HT-29 (cell line): ENCODE data around the gene PLA2G7. TPM values are rescaled to one million over a fixed set of nuclear protein-coding genes. Genes with fewer than 3 reads are reported as not detected.
A peak's percentile ranks its signal among the peaks of the same experiment; 100 is the strongest.
"Not testable (repeated sequence)": the region's sequence is repeated elsewhere in the genome, so short reads cannot be mapped to it uniquely, and the experiment has no call there.

Source experiments
- DNase-seq: peaks from one replicate; pipeline ENCODE4 v3.0.0-alpha.2; 2015; ENCODE audit warnings: low spot score
- total RNA-seq: library from RNA; depleted of rRNA; stranded (reverse); fragments of >200 nt; shearing (Covaris generic); gene quantifications from 2 replicates; pipeline ENCODE4 v1.2.3, GENCODE V29; 2014

PLA2G7 gene
- total RNA-seq, 1 experiment from 2014 or later = not detected

DNA sequence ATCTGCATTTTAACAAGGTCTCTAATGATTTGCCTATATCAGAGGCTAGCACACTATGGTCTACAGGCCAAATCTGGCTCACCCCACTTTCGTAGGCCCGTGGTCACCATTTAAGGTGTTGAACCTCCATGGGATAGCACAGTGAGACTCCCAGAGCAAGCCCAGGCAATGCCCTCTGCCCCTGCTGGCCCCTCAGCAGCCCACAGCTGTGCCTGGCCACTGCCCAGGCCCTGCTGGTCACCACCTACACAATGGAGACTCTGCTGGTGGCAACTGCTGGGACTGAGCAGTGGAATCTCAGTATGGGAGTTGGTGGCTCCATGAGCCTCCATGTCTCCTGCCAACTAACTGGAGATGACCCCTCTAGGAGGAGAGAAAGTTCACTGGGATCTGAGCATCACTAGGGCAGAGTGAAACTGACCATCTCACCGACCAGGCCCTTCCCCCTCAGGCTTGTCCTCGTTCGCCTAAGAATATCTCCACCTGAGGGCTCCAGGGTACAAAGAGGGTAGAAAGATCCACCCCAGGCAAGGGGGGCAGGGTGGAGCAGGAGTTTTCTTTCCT, 13.8 kb upstream of the PLA2G7 start:
- no peak for DNase-seq

- DNase-seq = no peak
Measured at GRCh38 chr6:46746696-46747095, 11.5 kb upstream of the PLA2G7 start, which contains the start of gene ANKRD66. ANKRD66 (plus strand) TSS chr6:46746933; CDS start chr6:46751949, 5,016 bp downstream.

- DNase-seq = no peak
Measured at GRCh38 chr6:46745973-46746372, 10.8 kb upstream of the PLA2G7 start.

DNA sequence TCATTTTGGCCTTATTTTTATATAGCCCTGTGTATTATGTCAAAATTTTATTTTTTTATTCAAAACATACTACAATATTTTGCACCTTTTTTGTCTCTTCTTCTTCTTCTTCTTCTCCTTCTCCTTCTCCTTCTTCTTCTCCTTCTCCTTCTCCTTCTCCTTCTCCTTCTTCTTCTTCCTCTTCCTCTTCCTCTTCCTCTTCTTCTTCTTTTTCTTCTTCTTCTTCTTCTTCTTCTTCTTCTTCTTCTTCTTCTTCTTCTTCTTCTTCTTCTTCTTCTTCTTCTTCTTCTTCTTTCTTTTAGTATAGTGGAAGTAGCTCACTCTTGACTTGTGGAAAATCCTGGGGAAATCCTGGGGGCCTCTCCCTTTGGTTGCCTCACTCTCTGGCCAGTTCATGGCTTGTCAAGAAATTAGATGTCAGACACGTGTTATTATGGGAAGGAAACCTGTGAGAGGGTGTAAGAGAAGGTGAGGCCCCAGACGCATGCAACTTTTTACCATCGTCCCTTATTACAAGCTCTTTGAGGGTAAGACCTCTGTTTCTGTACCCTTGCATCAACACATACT, 9.1 kb upstream of the PLA2G7 start:
- not testable (repeated sequence) for DNase-seq

GRCh38 chr6:46743425-46744158, 8.4 kb upstream of the PLA2G7 start:
- DNase-seq = no peak

DNA sequence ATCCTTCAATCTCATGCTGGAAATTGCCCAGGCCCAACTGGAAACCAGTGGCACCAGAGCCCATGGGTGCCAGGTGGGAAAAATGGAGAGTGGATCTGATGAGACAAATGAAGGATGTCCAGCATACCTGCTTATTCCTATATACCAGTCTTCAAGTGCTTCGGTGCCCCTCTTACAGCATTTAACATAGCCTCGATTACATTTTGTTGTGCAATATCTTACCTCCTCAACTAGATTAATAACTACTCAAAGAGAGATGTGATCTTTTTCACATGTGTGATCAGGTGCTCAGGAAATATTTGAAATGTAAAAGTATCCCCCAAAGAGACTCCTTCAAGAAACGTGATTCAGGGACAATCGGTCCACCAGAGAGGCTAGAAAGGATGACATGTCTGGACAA, 6.7 kb upstream of the PLA2G7 start:
- no peak for DNase-seq

- DNase-seq = no peak
Measured at GRCh38 chr6:46741482-46741881, 6.3 kb upstream of the PLA2G7 start.

- no peak for DNase-seq
Measured at GRCh38 chr6:46736906-46737305, 1.7 kb upstream of the PLA2G7 start.

DNA sequence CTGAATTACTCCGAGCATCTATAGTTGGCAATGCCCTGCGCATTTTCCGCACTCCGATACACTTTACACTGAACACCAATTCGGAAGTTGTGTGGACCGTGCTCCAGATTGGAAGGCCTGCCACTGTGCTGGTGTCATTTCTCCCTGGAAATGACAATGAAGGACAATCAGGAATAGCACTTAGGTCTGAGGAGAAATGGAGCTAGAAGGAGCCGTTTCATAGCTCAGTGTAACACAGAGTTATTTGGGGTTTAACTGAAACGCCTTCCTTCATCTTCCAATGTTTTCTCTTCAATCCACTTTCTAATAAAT, 501 bp upstream of the PLA2G7 start:
- no peak for DNase-seq

- DNase-seq = no peak
Measured at GRCh38 chr6:46733341-46733801, 1.8 kb downstream of the PLA2G7 start.

- no peak for DNase-seq
Measured at GRCh38 chr6:46730921-46731461, 4.2 kb downstream of the PLA2G7 start.

DNA sequence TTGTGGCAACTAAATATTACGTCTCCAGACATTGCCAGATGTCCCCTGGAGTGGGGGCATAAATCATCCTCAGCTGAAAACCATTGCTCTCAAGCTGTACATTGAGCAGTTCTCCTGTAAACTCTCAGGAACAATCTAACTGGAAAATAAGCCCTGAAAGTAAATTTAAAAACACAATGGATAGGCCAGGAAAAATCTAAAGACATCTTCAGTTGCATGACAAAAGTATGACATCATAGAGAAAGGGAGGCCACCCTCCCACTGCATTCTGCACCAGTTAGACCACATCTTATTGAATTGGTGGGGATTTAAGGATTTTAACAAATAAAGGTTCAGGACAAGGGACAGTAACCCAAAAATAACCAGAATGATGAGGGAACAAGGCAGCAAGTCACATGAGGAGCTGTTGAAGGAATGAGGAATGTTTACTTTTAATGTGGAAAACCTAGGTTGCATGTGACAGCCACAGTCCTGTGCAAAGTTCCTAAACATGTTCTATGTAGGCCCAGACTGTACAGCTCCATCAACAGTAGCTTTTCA, 5.3 kb downstream of the PLA2G7 start:
- DNase-seq = no peak

DNA sequence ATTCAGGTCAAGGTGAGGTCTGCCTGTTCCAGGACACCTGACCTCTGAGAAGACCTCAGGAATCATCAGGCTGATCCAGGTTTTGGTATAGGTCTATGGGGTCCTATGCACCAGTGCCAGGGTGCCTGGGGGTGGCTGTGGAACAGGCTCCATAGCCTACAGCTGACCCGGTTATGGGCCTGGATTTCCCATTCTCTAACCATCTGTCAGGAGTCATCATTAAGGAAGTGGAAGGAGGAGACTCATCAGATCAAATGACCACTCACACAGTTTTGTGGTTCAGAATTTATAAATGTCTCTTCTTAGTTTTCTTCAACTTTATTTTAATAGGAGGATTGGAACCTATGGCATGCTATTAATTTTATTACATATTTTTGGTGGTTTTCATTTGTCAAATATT, 14.8 kb downstream of the PLA2G7 start:
- DNase-seq = no peak

- peak; percentile 20 for DNase-seq
Measured at GRCh38 chr6:46719099-46719498, 16.1 kb downstream of the PLA2G7 start.

GRCh38 chr6:46715141-46715540, 20.0 kb downstream of the PLA2G7 start:
- no peak for DNase-seq

- DNase-seq = no peak
Measured at GRCh38 chr6:46711491-46711890, 23.7 kb downstream of the PLA2G7 start.

GRCh38 chr6:46706464-46706863, 28.7 kb downstream of the PLA2G7 start:
- DNase-seq = no peak

GRCh38 chr6:46704562-46704961, 30.6 kb downstream of the PLA2G7 start:
- DNase-seq = peak; percentile 64

- DNase-seq = no peak
Measured at GRCh38 chr6:46699970-46700369, 35.2 kb downstream of the PLA2G7 start.

GRCh38 chr6:46690911-46691451, 44.2 kb downstream of the PLA2G7 start:
- no peak for DNase-seq

GRCh38 chr6:46690141-46690755, 44.9 kb downstream of the PLA2G7 start:
- DNase-seq = no peak

DNA sequence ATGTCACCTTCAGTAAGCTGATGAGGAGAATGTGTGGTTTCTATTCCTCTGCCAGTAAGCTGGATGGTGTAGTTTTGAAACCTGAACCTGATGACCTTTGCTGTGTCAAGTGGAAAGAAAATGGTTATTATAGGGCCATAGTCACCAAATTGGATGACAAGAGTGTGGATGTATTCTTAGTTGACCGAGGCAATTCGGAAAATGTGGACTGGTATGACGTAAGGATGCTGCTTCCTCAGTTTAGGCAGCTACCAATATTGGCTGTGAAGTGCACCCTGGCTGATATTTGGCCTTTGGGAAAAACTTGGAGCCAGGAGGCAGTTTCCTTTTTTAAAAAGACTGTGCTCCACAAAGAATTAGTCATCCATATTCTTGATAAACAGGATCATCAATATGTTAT, 45.5 kb downstream of the PLA2G7 start:
- no peak for DNase-seq
